Activated T-cell treated with anti-CD3 and anti-CD28 coated beads, Interleukin-2, amount 50 U/mL, for 24 hours (primary cell): ENCODE measurements around the gene FAM25G.
"Not testable (repeated sequence)": the region's sequence is repeated elsewhere in the genome, so short reads cannot be mapped to it uniquely, and the experiment has no call there.

Experiments used
- DNase-seq: peaks from one replicate; pipeline ENCODE4 v3.0.0-alpha.2; 2020
- H3K27ac Mint-ChIP-seq: 2 replicates; pipeline ENCODE4 v1.8.0; 2020; ENCODE audit warnings: mild to moderate bottlenecking, mixed read lengths
- H3K27me3 Mint-ChIP-seq: 2 replicates; pipeline ENCODE4 v1.8.0; 2020; ENCODE audit warnings: mixed read lengths
- H3K36me3 Mint-ChIP-seq: 2 replicates; pipeline ENCODE4 v1.8.0; 2020; ENCODE audit warnings: low read depth, mixed read lengths
- H3K4me1 Mint-ChIP-seq: 2 replicates; pipeline ENCODE4 v1.8.0; 2020; ENCODE audit warnings: low read depth, mixed read lengths
- H3K4me3 Mint-ChIP-seq: 2 replicates; pipeline ENCODE4 v1.8.0; 2020; ENCODE audit warnings: mild to moderate bottlenecking, moderate library complexity, mixed read lengths
- H3K9me3 Mint-ChIP-seq: 2 replicates; pipeline ENCODE4 v1.8.0; 2020; ENCODE audit warnings: mixed read lengths

Gene FAM25G

GRCh38 chr10:47473516-47473915 lies 18.0 kb downstream of the FAM25G start:
- not testable (repeated sequence) for H3K4me3 Mint-ChIP-seq, H3K36me3 Mint-ChIP-seq, H3K4me1 Mint-ChIP-seq, H3K27ac Mint-ChIP-seq, H3K9me3 Mint-ChIP-seq, DNase-seq, H3K27me3 Mint-ChIP-seq

DNA sequence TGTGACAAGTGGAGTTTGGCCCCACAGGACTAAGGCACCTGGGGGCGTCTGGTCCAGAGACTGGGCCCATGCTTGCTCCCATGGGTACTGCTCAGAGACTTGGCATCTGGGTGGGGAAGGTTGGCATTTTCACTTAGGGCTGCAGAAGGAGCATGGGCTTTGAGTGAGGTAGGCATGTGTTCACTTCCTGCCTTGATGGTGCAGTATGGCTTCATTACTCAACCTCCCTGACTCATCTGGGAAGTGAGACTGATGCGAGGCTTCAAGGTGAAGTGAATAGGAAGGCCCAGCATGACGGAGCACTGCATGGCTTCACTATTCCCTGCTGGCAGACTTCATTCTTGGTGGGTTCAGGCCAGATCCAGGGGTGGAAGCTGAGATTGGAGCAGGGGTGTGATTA lies 18.9 kb downstream of the FAM25G start:
- not testable (repeated sequence) for H3K36me3 Mint-ChIP-seq, H3K9me3 Mint-ChIP-seq, H3K4me1 Mint-ChIP-seq, H3K27ac Mint-ChIP-seq, H3K4me3 Mint-ChIP-seq, DNase-seq, H3K27me3 Mint-ChIP-seq

GRCh38 chr10:47472072-47472471 lies 19.4 kb downstream of the FAM25G start:
- H3K27ac Mint-ChIP-seq, H3K4me3 Mint-ChIP-seq, H3K4me1 Mint-ChIP-seq, DNase-seq, H3K9me3 Mint-ChIP-seq, H3K36me3 Mint-ChIP-seq, H3K27me3 Mint-ChIP-seq: not testable (repeated sequence)

GRCh38 chr10:47468731-47469528 lies 22.6 kb downstream of the FAM25G start:
- H3K9me3 Mint-ChIP-seq, H3K36me3 Mint-ChIP-seq, H3K4me1 Mint-ChIP-seq, DNase-seq, H3K4me3 Mint-ChIP-seq, H3K27me3 Mint-ChIP-seq, H3K27ac Mint-ChIP-seq: not testable (repeated sequence)

GRCh38 chr10:47467957-47468356 lies 23.5 kb downstream of the FAM25G start:
- not testable (repeated sequence) for H3K9me3 Mint-ChIP-seq, H3K27ac Mint-ChIP-seq, H3K36me3 Mint-ChIP-seq, H3K4me3 Mint-ChIP-seq, H3K27me3 Mint-ChIP-seq, H3K4me1 Mint-ChIP-seq, DNase-seq

- H3K36me3 Mint-ChIP-seq, H3K4me3 Mint-ChIP-seq, H3K9me3 Mint-ChIP-seq, H3K4me1 Mint-ChIP-seq, H3K27ac Mint-ChIP-seq, H3K27me3 Mint-ChIP-seq, DNase-seq: not testable (repeated sequence)
Observed at GRCh38 chr10:47467458-47467857, 24.0 kb downstream of the FAM25G start.

GRCh38 chr10:47465216-47465917 lies 26.1 kb downstream of the FAM25G start:
- H3K27me3 Mint-ChIP-seq, H3K9me3 Mint-ChIP-seq, H3K4me3 Mint-ChIP-seq, H3K4me1 Mint-ChIP-seq, DNase-seq, H3K36me3 Mint-ChIP-seq, H3K27ac Mint-ChIP-seq: not testable (repeated sequence)

DNA sequence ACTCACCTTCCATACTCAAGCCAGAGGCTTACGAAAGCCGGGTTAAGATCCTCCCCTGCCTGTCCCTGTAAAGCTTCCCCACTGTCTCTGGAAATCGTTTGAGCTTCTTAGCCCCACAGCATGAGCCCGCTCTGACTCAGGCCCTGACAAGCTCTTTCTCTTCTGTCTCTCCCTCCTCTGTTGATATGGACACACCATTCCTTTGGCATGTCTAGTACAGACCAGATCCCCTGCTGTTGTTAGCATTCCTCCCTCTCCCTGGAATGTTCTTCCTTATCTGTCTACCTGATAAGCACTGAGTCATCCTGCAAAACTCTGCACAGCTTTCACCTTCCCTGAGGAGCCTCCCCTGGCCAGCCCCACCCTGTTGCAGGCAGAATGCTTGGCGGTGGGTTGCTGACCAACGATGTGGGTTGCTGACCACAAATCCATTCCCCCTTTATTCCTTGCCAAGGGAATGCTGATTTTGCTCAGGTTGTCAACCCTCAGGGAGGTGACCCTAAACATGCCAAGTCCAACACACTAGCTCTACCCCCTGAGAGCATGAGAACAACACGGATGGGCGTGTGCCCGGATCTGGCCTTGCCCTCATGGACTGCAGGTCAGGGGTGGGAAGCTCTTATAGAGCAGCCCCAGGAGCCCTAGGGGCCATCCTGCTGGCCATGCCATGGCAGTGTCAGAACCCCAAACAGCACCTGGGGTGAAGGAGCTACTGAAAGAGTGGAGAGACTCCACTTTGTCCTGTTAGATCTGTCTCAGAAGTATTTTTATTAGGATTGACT lies 28.7 kb downstream of the FAM25G start:
- not testable (repeated sequence) for H3K4me1 Mint-ChIP-seq, H3K27ac Mint-ChIP-seq, H3K27me3 Mint-ChIP-seq, DNase-seq, H3K4me3 Mint-ChIP-seq, H3K9me3 Mint-ChIP-seq, H3K36me3 Mint-ChIP-seq

DNA sequence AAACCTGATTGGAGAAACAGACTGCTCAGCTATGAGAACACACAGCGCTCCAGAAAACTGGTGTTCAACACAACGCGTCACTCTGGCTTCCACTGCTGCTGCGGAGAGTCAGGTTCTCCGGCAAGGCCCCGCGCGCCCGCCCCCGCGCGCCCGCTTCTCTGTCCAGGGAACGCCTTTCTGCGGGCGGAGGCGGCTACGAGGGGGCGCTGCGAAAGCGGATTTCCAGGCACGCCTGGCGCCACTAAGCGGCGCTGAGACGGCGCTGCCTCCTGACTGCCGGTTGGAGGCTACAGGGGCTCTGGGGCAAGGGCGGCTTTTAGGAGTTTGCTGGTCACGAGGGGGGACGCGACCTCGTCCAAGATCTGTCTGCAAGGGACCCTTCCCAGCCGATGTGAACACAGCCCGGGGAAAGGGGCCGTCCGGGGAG lies 30.2 kb downstream of the FAM25G start:
- DNase-seq, H3K27ac Mint-ChIP-seq, H3K9me3 Mint-ChIP-seq, H3K36me3 Mint-ChIP-seq, H3K27me3 Mint-ChIP-seq, H3K4me1 Mint-ChIP-seq: not testable (repeated sequence)
- peak overlapping the region; percentile 50 for H3K4me3 Mint-ChIP-seq

- no peak overlapping the region for H3K27ac Mint-ChIP-seq
- DNase-seq = no peak
- H3K27me3 Mint-ChIP-seq = peaks cover 12% of the 10 kb centered on the region
- no peaks in the 10 kb centered on the region for H3K36me3 Mint-ChIP-seq
- peaks cover 3% of the 10 kb centered on the region for H3K4me1 Mint-ChIP-seq
- no peaks in the 10 kb centered on the region for H3K9me3 Mint-ChIP-seq
- no peak overlapping the region for H3K4me3 Mint-ChIP-seq
Observed at GRCh38 chr10:47458466-47459154, 32.9 kb downstream of the FAM25G start.

DNA sequence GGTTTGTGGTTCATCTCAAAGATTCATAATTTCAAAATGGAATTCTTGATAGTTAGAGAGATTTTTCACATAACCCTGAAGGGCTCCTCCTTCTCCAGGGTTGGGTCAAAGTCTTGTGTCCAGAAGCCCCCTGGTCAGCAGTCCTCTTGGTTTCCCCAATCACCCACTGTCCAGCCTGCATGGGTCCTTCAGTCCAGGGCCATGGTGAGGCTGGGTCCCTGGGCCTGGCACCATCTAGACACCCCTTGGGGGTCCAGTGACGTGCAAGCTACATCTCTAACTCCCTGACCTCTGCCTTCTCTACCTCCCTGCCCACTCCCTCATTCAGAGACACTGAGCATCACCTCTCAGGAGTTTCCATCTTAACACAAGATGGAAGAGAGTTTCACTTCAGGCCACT lies 33.7 kb downstream of the FAM25G start:
- Mint-ChIP-seq H3K9me3 (no peaks in the 10 kb centered on the region), H3K36me3 (no peaks in the 10 kb centered on the region), H3K4me3 (no peak overlapping the region), H3K27ac (no peak overlapping the region), H3K27me3 (peaks cover 17% of the 10 kb centered on the region), H3K4me1 (peaks cover 3% of the 10 kb centered on the region)
- no peak for DNase-seq

DNA sequence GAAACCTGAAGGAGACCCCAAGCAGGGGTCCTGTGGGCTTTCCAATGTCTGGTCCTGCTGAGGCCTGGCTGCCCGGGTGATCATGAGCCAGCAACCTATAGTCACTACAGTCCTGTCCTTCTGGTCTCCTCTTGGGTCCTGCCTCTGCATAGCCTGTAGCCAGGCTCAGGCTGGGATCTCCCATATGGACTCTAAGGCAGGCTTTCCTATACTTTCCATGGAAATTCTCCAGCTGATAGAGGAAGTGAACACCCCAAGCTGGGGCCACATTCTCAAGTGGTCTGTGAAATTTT lies 34.0 kb downstream of the FAM25G start:
- H3K27ac Mint-ChIP-seq = no peak overlapping the region
- H3K9me3 Mint-ChIP-seq = no peaks in the 10 kb centered on the region
- no peak for DNase-seq
- H3K4me3 Mint-ChIP-seq = no peak overlapping the region
- H3K36me3 Mint-ChIP-seq = no peaks in the 10 kb centered on the region
- peaks cover 19% of the 10 kb centered on the region for H3K27me3 Mint-ChIP-seq
- H3K4me1 Mint-ChIP-seq = peaks cover 3% of the 10 kb centered on the region

GRCh38 chr10:47456794-47457527 lies 34.5 kb downstream of the FAM25G start:
- Mint-ChIP-seq H3K27me3 (peaks cover 21% of the 10 kb centered on the region), H3K4me3 (no peak overlapping the region), H3K36me3 (no peaks in the 10 kb centered on the region), H3K9me3 (no peaks in the 10 kb centered on the region), H3K27ac (no peak overlapping the region), H3K4me1 (peaks cover 3% of the 10 kb centered on the region)
- no peak for DNase-seq

- Mint-ChIP-seq H3K4me3 (no peak overlapping the region), H3K27ac (no peak overlapping the region), H3K36me3 (no peaks in the 10 kb centered on the region), H3K9me3 (no peaks in the 10 kb centered on the region), H3K4me1 (peaks cover 3% of the 10 kb centered on the region), H3K27me3 (peaks cover 21% of the 10 kb centered on the region)
- DNase-seq = no peak
Observed at GRCh38 chr10:47456079-47456785, 35.3 kb downstream of the FAM25G start.
